Measurements from ENCODE around the gene AGAP5.

- no peak for TF ChIP-seq EZH2 (optimal IDR thresholded peaks at IDR 0.05; ENCODE audit: low read depth, low read length)
- TF ChIP-seq CTCF (IDR thresholded peaks at IDR 0.05; ENCODE audit: low read length), result no peak
- no peak for TF ChIP-seq EZH2phosphoT487 (IDR thresholded peaks at IDR 0.05; ENCODE audit: low read length)
These were observed 25.6 kb upstream of the AGAP5 start for GRCh38 chr10:73723516-73723915.

All from MM.1S (cell line).